GM21786 (cell line): ENCODE measurements around the gene VKORC1L1.
A peak's percentile ranks its signal among the peaks of the same experiment; 100 is the strongest.
"Not testable (repeated sequence)": the region's sequence is repeated elsewhere in the genome, so short reads cannot be mapped to it uniquely, and the experiment has no call there.

Experiments used
- ATAC-seq: cut with Tn5 transposase; IDR thresholded peaks from one replicate; pipeline ENCODE4 v1.9.1; 2021; ENCODE audit not compliant: unreplicated experiment

The VKORC1L1 gene

GRCh38 chr7:65880242-65880641 lies 7.4 kb downstream of the VKORC1L1 start:
- ATAC-seq, result not testable (repeated sequence)

GRCh38 chr7:65884983-65885382 lies 12.1 kb downstream of the VKORC1L1 start:
- not testable (repeated sequence) for ATAC-seq

- not testable (repeated sequence) for ATAC-seq
These were observed 12.7 kb downstream of the VKORC1L1 start for GRCh38 chr7:65885533-65885932.

GRCh38 chr7:65888434-65889156 lies 15.7 kb downstream of the VKORC1L1 start:
- not testable (repeated sequence) for ATAC-seq

- ATAC-seq, result not testable (repeated sequence)
These were observed 16.8 kb downstream of the VKORC1L1 start for GRCh38 chr7:65889722-65890121.

GRCh38 chr7:65892161-65892560 lies 19.3 kb downstream of the VKORC1L1 start:
- no peak for ATAC-seq

GRCh38 chr7:65892835-65893234 lies 20.0 kb downstream of the VKORC1L1 start:
- ATAC-seq, result no peak

GRCh38 chr7:65896279-65896870 lies 23.5 kb downstream of the VKORC1L1 start:
- no peak for ATAC-seq

- not testable (repeated sequence) for ATAC-seq
These were observed 24.4 kb downstream of the VKORC1L1 start for GRCh38 chr7:65897289-65897688.

GRCh38 chr7:65898677-65899447 lies 26.0 kb downstream of the VKORC1L1 start:
- not testable (repeated sequence) for ATAC-seq

GRCh38 chr7:65902306-65902705 lies 29.4 kb downstream of the VKORC1L1 start:
- ATAC-seq, result no peak

GRCh38 chr7:65907501-65908198 lies 34.8 kb downstream of the VKORC1L1 start:
- ATAC-seq, result no peak

- ATAC-seq, result no peak
These were observed 37.4 kb downstream of the VKORC1L1 start for GRCh38 chr7:65910237-65910636.

- no peak for ATAC-seq
These were observed 39.4 kb downstream of the VKORC1L1 start for GRCh38 chr7:65912237-65912636.

- ATAC-seq, result peak; percentile 48
These were observed 43.2 kb downstream of the VKORC1L1 start for GRCh38 chr7:65915921-65916657.

- no peak for ATAC-seq
These were observed 50.4 kb downstream of the VKORC1L1 start for GRCh38 chr7:65923316-65923715.

- ATAC-seq, result no peak
These were observed 51.3 kb downstream of the VKORC1L1 start for GRCh38 chr7:65924193-65924592.

GRCh38 chr7:65925040-65925439 lies 52.2 kb downstream of the VKORC1L1 start:
- no peak for ATAC-seq

GRCh38 chr7:65926588-65926987 lies 53.7 kb downstream of the VKORC1L1 start:
- no peak for ATAC-seq
